NCI-H1930 (cell line): ENCODE data around the gene AGPAT4.
"Not testable (repeated sequence)": the region's sequence is repeated elsewhere in the genome, so short reads cannot be mapped to it uniquely, and the experiment has no call there.

Experiments
- DNase-seq, 2 experiments: peaks; one replicate each; lab custom pipeline; 2025; lab: John Stamatoyannopoulos, UW

Gene AGPAT4, protein sequence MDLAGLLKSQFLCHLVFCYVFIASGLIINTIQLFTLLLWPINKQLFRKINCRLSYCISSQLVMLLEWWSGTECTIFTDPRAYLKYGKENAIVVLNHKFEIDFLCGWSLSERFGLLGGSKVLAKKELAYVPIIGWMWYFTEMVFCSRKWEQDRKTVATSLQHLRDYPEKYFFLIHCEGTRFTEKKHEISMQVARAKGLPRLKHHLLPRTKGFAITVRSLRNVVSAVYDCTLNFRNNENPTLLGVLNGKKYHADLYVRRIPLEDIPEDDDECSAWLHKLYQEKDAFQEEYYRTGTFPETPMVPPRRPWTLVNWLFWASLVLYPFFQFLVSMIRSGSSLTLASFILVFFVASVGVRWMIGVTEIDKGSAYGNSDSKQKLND

DNA sequence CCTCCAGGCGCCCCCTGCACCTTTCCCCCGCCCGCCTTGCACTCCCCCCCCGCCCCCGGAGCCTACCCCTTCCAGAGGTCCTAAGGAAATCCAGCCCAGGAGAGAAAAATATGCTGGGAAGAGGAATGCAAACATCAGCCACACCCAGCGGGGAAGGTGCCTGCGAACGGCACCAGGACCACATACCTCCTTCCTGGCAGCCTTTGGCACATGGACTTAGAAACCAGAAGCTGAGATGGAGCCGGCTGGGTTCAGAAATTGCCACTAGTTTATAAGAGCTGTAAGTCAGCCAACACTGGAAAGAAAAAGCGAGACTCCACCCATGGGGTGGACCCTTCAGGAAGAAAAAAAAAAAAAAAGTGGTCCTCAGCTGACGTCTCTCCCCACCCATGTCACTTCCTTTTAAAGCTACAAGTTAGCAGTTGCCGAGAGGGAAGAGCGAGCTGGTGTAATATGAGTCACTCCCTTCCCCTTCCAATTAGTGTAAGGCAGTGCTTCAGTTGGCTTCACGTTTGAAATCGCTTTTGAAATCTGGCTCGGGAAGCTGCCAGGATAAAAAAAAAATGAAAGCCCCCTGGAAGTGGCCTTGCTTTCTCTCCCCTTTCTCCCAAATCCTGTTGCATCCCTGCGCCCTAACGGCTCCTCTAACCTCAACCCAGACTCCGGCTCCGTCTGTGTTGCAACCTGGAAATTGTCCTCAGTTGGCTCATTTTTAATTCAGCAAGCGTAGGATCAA, at the start of gene AGPAT4:
Gene AGPAT4 (minus strand): TSS at position 310 of the 736 bp plus-strand sequence. CDS start 41,848 bp downstream, outside the sequence.
- DNase-seq, result peak; percentile 61 to 70

DNA sequence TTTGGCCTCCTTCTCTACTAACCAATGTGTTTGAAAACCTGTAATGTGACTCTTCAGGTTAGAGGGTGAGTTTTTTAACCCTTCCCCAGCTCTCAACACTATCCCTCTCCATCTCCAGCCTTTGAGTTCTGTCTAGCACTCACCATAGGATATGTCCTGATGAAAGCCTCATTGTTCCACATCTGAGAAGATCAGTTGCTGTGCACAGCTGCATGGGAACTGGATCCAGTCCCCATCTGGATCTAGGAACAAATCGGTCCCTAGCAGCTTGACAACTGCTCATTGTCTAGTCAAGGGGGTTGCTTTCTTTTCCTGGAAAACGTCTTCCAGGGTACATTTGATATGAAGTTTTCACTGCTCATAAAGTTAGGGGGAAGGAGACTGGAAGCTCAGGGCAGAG, 45.4 kb upstream of the AGPAT4 start:
- no peak for DNase-seq

DNA sequence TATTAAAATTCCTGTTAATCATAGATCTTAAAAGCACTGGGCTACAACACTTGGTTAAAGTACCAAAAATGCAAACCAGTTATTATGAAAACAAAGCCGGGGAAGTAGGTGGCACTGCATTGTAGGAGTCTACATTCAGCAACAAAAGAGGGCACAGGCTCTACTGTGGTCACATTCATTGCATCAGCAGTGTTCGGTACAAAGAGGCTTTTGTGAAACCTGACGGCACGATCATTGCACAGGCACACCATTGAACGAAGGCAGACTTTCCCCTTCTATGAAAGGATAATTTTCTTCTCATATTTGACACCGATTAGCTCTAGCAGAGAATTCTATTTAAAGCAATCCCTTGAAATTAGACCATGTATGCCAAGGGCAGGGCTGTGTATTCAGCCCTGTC, 44.6 kb upstream of the AGPAT4 start:
- peak; percentile 69 to 72 for DNase-seq

DNA sequence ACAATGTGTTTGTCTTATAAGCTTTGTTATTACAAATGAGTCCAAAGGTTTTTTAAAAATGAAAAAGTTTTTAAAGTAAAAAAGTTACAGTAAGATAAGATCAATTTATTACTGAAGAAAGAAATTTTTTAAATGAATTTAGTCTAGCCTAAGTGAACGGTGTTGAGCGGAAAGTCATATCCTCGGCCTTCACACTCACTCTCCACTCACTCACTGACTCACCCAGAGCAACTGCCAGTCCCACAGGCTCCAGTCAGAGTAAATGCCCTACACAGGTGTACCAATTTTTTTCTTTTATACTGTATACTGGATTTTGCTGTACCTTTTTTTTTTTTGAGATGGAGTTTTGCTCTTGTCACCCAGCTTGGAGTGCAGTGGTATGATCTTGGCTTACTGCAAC, 42.7 kb upstream of the AGPAT4 start:
- no peak for DNase-seq

DNA sequence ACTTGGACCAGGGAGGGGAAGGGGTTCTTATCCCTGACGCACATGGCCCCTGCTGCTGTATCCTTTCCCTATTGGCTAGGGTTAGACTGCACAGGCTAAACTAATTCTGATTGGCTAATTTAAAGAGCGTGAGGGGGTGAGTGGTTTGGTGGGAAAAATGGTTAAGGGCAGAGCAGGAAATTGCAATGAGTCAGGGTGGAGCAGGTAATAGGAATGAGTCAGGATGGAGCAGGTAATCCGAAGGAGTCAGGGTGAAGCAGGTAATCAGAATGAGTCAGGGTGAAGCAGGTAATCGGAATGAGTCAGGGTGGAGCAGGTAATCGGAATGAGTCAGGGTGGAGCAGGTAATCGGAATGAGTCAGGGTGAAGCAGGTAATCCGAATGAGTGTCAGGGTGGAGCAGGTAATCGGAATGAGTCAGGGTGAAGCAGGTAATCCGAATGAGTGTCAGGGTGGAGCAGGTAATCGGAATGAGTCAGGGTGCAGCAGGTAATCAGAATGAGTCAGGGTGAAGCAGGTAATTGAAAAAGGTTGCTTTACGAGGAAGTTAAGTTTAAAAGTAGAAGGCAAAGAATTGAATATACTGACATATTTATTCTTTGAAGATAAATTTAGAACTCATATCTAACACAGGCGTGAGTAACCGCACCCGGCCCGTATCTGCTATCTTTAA, 41.5 kb upstream of the AGPAT4 start:
- DNase-seq, result not testable (repeated sequence)

DNA sequence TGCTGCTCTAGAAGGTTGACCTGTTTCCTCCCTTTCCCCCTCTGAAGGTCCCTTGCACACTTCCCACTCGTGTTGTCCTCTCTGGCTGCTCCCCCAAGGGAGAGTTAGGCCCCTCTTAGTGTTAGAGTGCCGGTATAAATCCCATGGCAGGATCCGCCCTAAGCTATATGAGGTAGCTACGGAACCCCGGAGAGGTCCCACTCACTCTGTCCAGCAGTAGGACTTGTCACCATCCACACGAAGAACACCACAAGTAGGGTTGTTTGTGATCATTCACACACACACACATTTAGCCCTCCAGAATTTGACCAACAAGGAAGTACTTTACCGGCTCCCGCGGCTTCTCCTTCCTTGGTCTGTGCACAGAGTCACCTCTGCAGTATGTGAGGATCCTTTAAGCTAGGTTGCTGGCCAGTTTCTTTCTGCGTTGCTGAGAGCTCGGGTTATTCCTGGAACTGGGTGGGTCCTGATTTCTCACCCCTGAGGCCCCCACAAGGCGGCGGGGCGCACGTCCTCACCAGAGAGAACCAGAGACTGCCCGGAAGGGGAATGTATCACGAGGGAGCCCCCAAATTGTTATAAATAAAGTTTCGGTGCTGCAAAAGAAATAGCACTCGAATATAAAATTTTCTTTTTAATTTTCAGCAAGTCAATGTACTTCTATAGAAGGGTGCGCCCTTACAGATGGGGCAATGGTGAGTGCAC, 40.8 kb upstream of the AGPAT4 start:
- DNase-seq, result not testable (repeated sequence)

DNA sequence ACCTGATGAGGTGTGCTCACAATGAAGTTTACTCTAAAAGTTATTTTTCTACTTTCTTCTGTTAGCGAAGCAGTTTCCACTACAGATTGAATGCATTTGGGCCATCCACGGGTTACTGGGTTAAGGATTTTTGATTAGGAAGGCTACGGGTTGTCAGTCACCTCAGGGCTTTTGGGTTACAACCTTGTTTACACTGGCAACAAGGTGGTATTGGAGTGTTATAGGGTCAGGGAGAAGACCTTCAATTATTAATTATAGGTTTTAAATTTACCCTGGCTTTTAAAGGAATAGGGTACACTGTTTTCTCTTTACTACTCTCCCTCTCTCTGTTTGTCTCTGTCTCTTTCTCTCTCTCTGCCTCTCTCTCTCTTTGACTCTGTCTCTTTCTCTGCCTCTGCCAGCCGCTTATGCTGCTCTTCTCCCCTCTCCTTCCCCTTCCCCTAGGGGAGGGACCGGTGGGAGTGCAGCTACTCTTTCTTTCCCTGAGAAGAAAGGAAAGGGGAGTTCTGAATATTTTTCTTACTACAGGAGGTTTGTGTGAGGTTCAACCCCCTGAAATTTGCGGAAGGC, 40.2 kb upstream of the AGPAT4 start:
- no peak for DNase-seq

DNA sequence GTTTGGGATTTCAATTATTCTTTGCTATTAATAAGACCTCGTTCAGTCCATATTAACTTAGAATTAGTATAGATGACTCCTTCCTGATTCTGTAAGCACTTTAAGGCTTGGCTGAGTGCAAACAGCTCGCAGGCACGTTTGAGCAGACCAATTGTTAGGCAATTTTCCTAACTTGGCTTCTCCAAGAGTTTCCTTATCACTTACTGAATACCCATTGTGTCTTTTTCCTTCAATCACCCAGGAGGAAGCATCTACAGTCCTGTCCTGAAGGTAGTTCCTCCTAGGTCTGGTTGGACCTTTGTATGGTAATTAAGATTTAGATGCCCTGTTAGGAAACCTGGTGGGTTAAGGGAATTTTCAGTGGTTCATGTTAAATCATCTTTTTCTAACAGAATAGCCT, 39.6 kb upstream of the AGPAT4 start:
- not testable (repeated sequence) for DNase-seq

DNA sequence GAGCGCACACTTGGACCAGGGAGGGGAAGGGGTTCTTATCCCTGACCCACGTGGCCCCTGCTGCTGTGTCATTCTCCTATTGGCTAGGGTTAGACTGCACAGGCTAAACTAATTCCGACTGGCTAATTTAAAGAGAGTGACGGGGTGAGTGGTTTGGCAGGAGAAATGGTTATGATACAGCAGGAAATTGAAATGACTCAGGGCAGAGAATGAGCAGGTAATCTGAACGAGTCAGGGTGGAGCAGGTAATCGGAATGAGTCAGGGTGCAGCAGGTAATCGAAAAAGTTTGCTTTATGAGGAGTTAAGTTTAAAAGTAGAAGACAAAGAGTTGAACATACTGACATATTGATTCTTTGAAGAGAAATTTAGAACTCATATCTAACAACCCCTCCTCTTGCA, 35.9 kb upstream of the AGPAT4 start:
- DNase-seq, result not testable (repeated sequence)

DNA sequence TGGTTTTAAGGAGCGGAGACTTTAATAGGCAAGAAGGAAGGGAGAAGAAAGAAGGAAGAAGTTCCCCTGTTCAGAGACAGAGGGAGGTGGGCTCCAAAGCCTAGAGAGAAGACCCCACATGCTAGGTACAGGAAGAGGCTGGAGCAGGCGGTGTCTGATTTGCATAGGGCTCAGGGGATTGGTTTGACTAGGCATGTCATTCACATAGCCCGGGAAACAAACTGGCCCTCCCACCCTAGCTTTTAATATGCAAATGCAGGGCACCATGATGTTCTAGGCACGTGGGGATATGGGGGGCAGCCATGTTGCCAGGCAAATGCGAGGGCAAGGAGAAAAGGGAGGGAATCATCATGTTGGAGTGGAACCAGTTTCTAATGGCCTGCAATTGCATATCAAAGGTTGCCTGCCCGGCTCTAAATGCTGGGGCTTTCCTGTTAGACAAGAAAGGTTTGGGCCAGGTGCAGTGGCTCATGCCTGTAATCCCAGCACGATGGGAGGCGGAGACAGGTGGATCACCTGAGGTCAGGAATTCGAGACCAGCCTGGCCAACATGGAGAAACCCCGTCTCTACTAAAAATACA, 34.3 kb upstream of the AGPAT4 start:
- DNase-seq, result no peak

DNA sequence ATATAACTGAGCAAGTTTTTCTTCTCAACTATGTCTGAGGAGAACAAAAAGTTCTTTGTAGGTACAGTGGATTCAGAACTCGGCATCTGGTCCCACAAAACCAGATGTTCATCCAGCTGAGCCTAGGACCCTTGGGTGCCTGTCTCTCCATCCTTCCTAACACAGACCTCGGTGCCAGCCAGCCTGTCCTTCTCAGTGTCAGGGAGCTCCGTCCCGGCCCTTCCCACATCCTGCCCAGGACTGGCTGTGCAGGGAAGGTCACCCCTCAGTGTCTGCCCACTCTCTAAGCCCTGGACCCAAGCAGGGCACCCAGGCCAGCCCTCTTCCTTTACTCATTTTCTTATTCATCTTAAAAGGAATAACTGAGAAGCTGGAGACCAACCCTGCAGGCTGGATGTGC, 32.0 kb upstream of the AGPAT4 start:
- DNase-seq, result no peak

DNA sequence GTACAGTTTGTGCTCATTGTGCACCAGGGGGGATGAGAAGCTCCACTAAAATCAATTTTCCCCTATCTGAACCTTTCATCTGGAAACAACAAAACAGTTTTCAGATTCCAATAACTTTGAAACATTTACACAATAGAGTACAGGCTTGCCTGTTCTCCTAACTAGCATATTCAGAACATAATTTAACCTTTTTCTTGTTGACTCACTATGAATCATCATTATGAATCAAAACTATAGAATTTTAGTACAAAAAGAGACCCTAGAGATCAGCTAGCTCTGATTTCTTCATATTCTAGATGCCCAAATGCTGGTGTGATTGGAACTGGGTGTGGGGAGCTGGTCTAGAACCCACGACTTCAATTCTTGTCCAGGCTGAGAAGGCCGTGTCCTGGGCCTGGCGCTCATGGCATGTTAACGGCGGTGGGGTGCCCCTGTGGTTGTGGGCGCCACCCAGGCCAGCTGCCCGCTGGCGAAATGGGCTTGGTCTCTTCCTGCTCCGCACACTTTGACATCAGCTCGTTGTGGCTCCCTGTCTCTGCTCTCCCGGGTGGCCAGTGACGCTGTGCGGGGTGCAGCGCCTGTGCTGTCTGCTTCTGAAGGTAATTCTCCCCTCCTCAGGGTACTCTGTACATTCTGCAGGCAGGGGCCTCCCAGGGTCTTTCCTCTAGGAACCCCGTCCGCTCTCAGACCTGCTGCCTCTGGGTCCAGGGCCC, 29.9 kb upstream of the AGPAT4 start:
- no peak for DNase-seq

DNA sequence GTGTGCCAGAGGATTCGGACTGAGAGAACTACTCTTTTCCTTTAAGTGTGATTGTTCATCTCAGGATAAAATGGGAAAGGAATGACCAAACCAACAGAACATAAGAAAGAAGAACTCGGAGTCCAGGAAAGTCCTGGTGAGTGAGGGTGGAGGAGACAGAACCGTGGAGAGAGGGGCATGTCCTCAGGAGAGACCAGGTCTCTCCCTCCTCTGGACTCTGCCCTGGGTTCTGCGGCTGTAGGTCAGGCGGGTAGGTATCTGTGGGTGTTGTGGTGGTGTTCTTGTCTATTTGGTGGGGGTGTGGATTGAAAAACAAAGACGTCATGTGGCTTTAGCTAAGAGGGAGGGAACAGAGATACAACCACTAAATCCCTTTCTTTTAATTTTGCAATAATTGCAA, 29.1 kb upstream of the AGPAT4 start:
- DNase-seq, result no peak

DNA sequence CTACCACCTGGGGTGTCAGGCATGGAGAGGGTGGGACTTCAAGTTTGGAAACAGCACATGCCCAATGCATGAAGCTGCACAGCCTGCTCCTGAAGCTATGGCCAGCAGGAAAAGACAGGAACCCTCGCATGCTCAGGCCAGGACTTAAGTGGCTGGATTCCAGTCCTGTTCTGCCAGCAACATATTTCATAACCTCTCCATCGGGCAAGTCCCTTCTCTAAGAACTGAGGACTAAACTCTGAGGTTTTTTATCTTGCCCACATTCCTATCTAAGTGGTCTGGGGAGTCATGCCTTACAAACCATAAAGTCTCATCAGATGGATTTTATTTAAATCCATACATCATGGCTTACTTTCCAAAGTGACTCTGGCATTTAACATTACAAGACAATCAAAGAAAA, 27.5 kb upstream of the AGPAT4 start:
- DNase-seq, result no peak

DNA sequence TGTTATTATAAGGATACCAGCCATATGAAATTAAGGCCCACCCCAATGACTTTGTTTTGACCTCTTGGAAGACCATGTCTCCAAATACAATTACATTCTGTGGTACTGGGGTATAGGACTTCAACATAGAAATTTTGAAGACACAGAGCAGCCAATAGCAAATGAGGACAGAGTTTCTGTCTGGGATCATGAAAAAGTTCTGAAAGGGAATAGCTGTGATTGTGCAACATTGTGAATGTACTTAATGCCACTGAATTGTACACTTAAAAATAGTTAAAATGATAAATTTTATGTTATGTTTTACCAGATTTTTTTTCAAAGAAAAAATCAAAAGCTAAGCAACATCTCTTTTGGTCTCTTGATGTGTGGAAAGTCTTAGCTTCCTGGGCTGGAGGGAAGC, 27.0 kb upstream of the AGPAT4 start:
- no peak for DNase-seq

DNA sequence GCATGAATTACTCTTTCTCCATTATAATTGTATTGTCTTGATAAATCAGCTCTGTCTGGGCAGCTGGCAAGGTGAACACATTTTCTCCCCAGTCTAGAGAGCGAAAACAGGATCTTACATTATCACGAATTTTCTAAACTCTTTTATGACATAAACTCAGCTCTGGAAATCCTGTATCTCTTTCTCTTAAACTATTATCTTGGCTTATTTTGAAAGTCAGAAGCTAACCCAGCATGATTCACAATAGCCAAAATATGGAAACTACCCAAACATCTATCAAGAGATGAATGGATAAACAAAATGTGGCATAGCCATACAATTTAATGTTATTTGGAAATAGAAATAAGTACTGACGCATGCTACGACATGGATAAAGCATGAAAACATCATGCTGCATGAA, 25.9 kb upstream of the AGPAT4 start:
- DNase-seq, result no peak

DNA sequence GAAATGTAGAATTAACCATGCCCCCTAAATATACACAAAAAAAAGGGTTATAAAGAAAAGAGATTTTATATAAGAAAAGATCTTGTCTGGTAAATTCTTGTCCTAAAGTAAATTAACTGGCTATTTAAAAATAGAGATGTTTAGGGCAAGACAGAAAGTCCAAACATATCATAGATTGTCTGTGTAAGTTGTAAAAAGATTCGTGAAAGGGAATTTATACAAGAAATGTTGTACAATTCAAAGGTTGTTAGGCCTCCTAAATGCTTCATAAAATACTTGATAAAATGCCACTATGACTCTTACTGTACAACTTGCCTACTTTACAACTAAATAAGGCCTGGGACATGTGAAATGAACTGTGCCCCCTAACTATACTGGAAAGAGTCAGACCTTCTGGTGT, 21.9 kb upstream of the AGPAT4 start:
- DNase-seq, result no peak

DNA sequence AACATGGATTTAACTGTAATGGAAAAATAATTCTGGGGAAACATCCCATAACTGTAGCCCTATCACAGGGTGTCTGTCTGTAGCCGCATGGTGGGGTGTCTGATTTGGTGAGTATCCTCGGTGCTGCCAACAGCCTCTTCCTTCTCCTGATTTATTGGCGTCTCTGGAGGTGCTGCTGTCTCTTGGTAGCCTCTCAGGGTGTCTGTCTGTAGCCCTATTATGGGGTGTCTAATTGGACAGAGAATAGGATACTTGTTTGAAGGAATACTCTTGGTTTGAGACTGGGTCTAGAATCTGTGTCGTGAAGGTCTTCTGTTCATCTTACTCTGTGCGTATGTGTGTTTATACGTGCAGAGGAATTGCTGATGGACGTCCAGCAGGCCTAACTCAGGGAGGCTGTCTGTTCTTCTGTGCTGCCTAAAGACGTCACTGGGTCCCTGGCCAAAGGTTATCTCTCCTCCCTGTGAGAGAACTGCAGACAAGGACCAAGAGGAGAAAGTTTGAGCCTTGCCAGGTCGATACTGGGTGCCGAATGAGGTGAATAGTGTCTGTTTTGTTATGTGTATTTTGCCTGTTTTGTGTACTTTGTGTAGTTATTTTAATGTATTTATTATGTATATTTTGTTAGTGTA, 18.9 kb upstream of the AGPAT4 start:
- no peak for DNase-seq

DNA sequence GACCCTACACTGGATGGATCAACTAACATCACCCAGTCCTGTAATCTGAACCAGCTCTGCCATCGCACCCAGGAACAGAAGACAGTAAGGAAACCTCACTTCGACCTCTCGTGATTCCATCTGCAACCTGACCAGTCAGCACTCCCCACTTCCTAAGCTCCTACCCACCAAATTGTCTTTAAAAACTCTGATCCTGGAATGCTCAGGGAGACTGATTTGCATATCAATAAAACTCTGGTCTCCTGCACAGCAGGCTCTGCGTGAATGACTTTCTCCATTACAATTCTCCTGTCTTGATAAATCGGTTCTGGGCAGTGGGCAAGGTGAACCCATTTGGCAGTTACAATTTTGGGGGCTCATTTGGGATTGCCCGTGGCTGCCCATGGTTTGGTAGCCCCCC, 18.3 kb upstream of the AGPAT4 start:
- no peak for DNase-seq

DNA sequence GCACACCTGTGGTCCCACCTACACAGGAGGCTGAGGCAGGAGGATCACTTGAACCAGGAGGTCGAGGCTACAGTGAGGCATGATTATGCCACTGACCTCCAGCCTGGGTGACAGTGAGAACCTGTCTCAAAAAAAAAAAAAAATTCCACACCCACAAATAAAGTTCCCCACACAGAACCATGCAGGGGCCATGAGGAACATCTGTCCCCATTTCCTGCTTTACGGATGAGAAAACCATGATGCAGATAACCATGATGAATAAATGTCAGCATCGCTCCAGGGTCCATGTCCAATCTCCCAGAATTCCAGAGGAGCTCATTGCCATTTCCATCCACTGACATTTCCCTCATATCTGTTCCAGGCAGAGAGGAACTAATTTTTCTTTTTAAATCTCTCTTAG, 16.9 kb upstream of the AGPAT4 start:
- DNase-seq, result no peak
